GM06990 (cell line): ENCODE measurements around the gene ROR2.

Experiments
- DNase-seq: peaks from one replicate; pipeline ENCODE4 v3.0.0-alpha.2; 2011; ENCODE audit not compliant: insufficient read length; ENCODE audit errors: extremely low read depth
- H3K27me3 ChIP-seq: replicated peaks from 2 replicates; pipeline ENCODE4 v1.6.0; 2011; ENCODE audit warnings: low read length; ENCODE audit not compliant: control insufficient read depth, insufficient read depth
- H3K36me3 ChIP-seq: 2 replicates; pipeline ENCODE4 v1.5.1; 2011; ENCODE audit warnings: low read length; ENCODE audit not compliant: control insufficient read depth, insufficient read depth
- H3K4me3 ChIP-seq: replicated peaks from 2 replicates; pipeline ENCODE4 v1.5.1; 2011; ENCODE audit warnings: low read depth, mild to moderate bottlenecking, control low read depth, low read length
- TF ChIP-seq, protein P1 (sequence below): IDR thresholded peaks from 2 replicates; pipeline ENCODE4 v1.5.1; 2011; ENCODE audit warnings: low read length, control low read depth, mild to moderate bottlenecking, inconsistent platforms; ENCODE audit not compliant: insufficient read depth, poor library complexity, severe bottlenecking

Gene ROR2

DNA sequence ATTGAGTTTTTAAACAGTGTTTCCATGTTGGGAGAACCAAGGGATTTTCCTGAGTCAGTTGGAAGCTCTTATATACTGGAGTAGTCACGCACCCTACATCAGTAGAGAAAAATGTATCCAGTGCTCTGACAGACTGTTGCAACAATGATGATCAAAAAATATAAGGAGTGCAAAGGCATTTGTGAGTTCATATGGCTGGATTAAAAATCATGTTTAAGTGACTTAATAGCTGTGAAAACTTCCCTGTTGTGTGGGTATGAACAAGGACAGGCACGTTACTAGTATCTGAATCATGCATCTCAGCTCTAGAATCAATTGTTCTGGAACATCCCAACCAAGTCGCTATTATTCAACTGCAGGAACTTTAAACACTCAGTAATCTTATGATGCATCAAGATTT, 229.7 kb downstream of the ROR2 start:
- TF ChIP-seq, protein P1, sequence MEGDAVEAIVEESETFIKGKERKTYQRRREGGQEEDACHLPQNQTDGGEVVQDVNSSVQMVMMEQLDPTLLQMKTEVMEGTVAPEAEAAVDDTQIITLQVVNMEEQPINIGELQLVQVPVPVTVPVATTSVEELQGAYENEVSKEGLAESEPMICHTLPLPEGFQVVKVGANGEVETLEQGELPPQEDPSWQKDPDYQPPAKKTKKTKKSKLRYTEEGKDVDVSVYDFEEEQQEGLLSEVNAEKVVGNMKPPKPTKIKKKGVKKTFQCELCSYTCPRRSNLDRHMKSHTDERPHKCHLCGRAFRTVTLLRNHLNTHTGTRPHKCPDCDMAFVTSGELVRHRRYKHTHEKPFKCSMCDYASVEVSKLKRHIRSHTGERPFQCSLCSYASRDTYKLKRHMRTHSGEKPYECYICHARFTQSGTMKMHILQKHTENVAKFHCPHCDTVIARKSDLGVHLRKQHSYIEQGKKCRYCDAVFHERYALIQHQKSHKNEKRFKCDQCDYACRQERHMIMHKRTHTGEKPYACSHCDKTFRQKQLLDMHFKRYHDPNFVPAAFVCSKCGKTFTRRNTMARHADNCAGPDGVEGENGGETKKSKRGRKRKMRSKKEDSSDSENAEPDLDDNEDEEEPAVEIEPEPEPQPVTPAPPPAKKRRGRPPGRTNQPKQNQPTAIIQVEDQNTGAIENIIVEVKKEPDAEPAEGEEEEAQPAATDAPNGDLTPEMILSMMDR, result no peak
- no peak overlapping the region for H3K4me3 ChIP-seq
- no peak for DNase-seq
- peaks cover 1% of the 10 kb centered on the region; the same call in 1 of the 2 replicates for H3K27me3 ChIP-seq
- no peaks in the 10 kb centered on the region for H3K36me3 ChIP-seq

DNA sequence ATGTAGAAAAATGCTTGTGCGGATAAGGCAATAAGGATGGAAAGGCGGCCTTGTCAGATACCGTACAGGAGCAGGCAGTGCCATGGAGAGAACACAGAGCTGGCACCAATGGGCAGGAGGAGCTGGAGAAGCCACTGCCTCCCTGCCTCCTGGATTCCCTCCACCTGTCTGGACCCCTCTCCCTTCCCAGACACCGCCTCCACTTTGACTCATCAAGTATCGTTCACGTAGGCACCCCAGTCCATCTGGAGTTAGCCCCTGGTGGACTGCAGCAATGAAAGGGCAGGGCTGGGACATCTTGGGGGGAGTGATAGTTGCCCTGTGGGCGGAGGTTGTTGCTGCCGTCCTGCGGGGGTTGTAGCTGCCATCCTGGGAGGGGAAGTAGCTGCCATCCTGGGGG, 232.0 kb downstream of the ROR2 start:
- no peak for DNase-seq
- TF ChIP-seq, protein P1, result no peak
- Histone ChIP-seq H3K36me3 (no peaks in the 10 kb centered on the region), H3K27me3 (peaks cover 1% of the 10 kb centered on the region; the same call in 1 of the 2 replicates), H3K4me3 (no peak overlapping the region)

DNA sequence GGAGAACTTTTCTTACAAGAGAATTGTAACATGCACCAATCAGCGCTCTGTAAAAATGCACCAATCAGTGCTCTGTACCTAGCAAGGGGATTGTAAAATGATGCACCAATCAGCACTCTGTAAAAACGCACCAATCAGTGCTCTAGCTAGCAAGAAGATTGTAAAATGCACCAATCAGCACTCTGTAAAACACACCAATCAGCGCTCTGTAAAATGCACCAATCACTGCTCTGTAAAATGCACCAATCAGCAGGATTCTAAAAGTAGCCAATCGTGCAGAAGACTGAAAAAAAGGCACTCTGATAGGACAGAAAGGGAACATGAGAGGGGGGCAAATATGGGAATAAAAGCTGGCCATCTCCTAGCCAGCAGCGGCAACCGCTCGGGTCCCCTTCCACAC, 233.2 kb downstream of the ROR2 start:
- DNase-seq, result no peak
- Histone ChIP-seq H3K27me3 (no peaks in the 10 kb centered on the region), H3K4me3 (no peak overlapping the region), H3K36me3 (no peaks in the 10 kb centered on the region)
- TF ChIP-seq, protein P1, result no peak

DNA sequence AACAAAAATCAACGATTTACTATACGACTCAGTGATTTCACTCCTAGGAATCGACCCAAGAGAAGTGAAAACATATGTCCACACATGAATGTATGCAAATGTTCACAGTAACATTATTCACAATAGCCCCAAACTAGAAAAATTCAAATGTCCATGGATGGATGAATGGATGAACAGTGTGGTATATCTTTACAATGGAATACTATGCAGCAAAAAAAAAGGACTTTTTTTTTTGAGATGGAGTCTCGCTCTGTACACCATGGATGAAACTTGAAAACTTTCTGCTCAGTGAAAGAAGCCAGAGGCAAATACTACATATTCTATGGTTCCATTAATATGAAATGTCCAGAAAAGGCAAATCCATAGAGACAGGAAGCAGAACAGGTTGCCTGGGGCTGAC, 233.8 kb downstream of the ROR2 start:
- no peak for DNase-seq
- H3K36me3 ChIP-seq, result no peaks in the 10 kb centered on the region
- TF ChIP-seq, protein P1, result no peak
- H3K4me3 ChIP-seq, result no peak overlapping the region
- H3K27me3 ChIP-seq, result no peaks in the 10 kb centered on the region

DNA sequence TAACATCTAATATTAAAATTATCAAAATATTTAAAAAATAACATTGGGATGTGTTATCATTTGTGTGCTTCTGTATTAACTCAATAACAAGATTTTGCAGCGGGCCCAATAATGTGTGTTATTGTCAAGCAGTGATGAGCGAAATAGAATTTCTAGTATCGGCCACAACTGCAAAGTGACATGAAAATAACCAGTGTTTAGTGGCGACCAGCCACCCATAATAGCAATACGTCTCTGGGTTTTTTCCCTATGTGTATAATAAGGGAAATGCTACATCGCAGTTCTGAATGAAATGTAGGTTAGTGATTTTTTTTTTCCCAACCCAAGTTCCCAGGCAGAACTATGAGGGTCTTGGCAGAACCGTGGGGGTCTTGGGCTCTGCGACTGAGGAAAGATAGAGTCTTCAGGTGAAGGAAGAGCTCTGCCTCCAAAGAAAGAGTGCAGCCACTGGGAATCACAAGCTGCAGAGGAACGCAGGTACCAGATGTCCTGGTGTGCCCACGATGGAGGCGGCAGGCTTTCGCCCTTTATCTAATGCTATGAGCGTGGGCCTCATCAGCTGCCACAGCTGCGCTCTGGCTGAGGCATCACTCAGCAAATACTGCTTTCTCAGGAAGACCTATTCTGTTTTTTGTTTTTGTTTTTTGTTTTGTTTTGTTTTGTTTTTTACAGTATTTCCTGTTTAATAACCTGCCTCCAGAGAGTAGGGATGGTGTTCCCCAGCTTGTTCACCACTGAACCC, 235.0 kb downstream of the ROR2 start:
- no peak for DNase-seq
- H3K27me3 ChIP-seq, result no peaks in the 10 kb centered on the region
- TF ChIP-seq, protein P1, result no peak
- no peaks in the 10 kb centered on the region for H3K36me3 ChIP-seq
- H3K4me3 ChIP-seq, result no peak overlapping the region; the same call in 1 of the 2 replicates
